Breast epithelium (tissue), 4 donors: Measurements from ENCODE around the gene LMAN1. TPM values are rescaled to one million over a fixed set of nuclear protein-coding genes. Genes with fewer than 3 reads are reported as not detected.

Experiments
- DNase-seq, 2 donors: peaks; one replicate each; pipeline ENCODE4 v3.0.0-alpha.2; 2019; ENCODE audit warnings: low spot score in 2 of 2
- H3K27ac ChIP-seq, 2 donors: fragments of 200-600 bp; sonication (generic) in 1 of 2; one replicate each; pipeline ENCODE4 v1.5.1; 2016 to 2019; ENCODE audit warnings: mild to moderate bottlenecking in 1 of 2
- H3K27me3 ChIP-seq, 2 donors: fragments of 200-600 bp; sonication (generic) in 1 of 2; one replicate each; pipeline versions ENCODE4 v1.5.1 to v1.6.0; 2017 to 2019; ENCODE audit warnings: control low read depth in 1 of 2, mild to moderate bottlenecking in 1 of 2
- H3K36me3 ChIP-seq: fragments of 200-600 bp; one replicate; pipeline ENCODE4 v1.5.1; 2019
- H3K4me1 ChIP-seq, 2 donors: fragments of 200-600 bp; sonication (generic); one replicate each; pipeline ENCODE4 v1.5.1; 2016 to 2019; ENCODE audit warnings: control low read depth in 1 of 2
- H3K4me3 ChIP-seq, 3 donors: fragments of 200-600 bp; sonication (generic); 1 replicate in 2 of 3; 2 replicates in 1 of 3; pipeline ENCODE4 v1.5.1; 2016 to 2019; ENCODE audit warnings: mild to moderate bottlenecking in 3 of 3, moderate library complexity in 2 of 3
- H3K9me3 ChIP-seq, 2 donors: fragments of 200-600 bp; sonication (generic) in 1 of 2; one replicate each; pipeline ENCODE4 v1.5.1; 2016 to 2019; ENCODE audit warnings: control low read depth in 1 of 2
- CTCF ChIP-seq, 3 donors: fragments of 450-650 bp; IDR thresholded peaks; one replicate each; pipeline ENCODE4 v1.5.1; 2016 to 2017; ENCODE audit warnings: antibody characterized with exemption in 3 of 3, mild to moderate bottlenecking in 3 of 3, moderate library complexity in 3 of 3
- POLR2A ChIP-seq: fragments of 450-650 bp; IDR thresholded peaks from one replicate; pipeline ENCODE4 v1.6.1; 2016; ENCODE audit warnings: antibody characterized with exemption, mild to moderate bottlenecking, moderate library complexity
- POLR2AphosphoS5 ChIP-seq, 3 donors: sonication (generic); formaldehyde crosslinking; IDR thresholded peaks; one replicate each; pipeline ENCODE4 v1.6.1; 2017; ENCODE audit warnings: antibody characterized with exemption in 3 of 3
- intact Hi-C: fragments of 100-400 bp; cut with DNase I; formaldehyde crosslinking; loops from one replicate; pipeline ENCODE4 v1.15.1; 2023; ENCODE audit warnings: low total_unique reads
- total RNA-seq, 3 donors: library from RNA; depleted of rRNA; stranded (reverse); fragments of >200 nt; gene quantifications; one replicate each; pipeline ENCODE4 v1.1.0, GENCODE V29; 2016

Gene LMAN1
- total RNA-seq, 3 donors from 2014 or later = 86.9 to 110 (median 95.7) TPM

- no peaks in the 10 kb centered on the region for H3K36me3 ChIP-seq
- H3K27me3 ChIP-seq = no peaks in the 10 kb centered on the region
- no peak for DNase-seq
- TF ChIP-seq POLR2A = no peak
- no peak for TF ChIP-seq POLR2AphosphoS5 (IDR thresholded peaks at IDR 0.05)
- no peak for TF ChIP-seq CTCF (IDR thresholded peaks at IDR 0.05)
- H3K9me3 ChIP-seq = no peaks in the 10 kb centered on the region
- peaks cover 0 to 8% of the 10 kb centered on the region in 2 donors for H3K4me1 ChIP-seq
- intact Hi-C loops = no loop called here
- H3K27ac ChIP-seq = peak overlapping the region; percentile 93
- H3K4me3 ChIP-seq = peak overlapping the region; percentile 80 to 96 (median 83)
Observed at GRCh38 chr18:59359576-59359952, 499 bp upstream of the LMAN1 start.

GRCh38 chr18:59358414-59358711 is 702 bp downstream of the LMAN1 start:
- intact Hi-C loops = no loop called here
- no peaks in the 10 kb centered on the region for H3K9me3 ChIP-seq

GRCh38 chr18:59357928-59358327 is 1.1 kb downstream of the LMAN1 start:
- Histone ChIP-seq H3K27me3 (no peaks in the 10 kb centered on the region), H3K36me3 (no peaks in the 10 kb centered on the region), H3K4me1 (peaks cover 0 to 8% of the 10 kb centered on the region in 2 donors), H3K27ac (peak overlapping the region; percentile 93), H3K9me3 (no peaks in the 10 kb centered on the region), H3K4me3 (peak overlapping the region; percentile 80 to 96 (median 83))
- intact Hi-C loops = no loop called here
- no peak for TF ChIP-seq POLR2A
- no peak for TF ChIP-seq POLR2AphosphoS5 (IDR thresholded peaks at IDR 0.05)
- TF ChIP-seq CTCF (IDR thresholded peaks at IDR 0.05) = no peak
- DNase-seq = no peak

More at GRCh38 chr18:59358414-59358711, 702 bp downstream of the LMAN1 start:
- TF ChIP-seq POLR2A (no peak), CTCF (IDR thresholded peaks at IDR 0.05) (no peak), POLR2AphosphoS5 (IDR thresholded peaks at IDR 0.05) (no peak)
- H3K27me3 ChIP-seq = no peaks in the 10 kb centered on the region
- H3K4me1 ChIP-seq = peaks cover 0 to 8% of the 10 kb centered on the region in 2 donors
- H3K36me3 ChIP-seq = no peaks in the 10 kb centered on the region
- H3K27ac ChIP-seq = peak overlapping the region; percentile 93
- no peak for DNase-seq
- peak overlapping the region; percentile 80 to 96 (median 83) for H3K4me3 ChIP-seq

DNA sequence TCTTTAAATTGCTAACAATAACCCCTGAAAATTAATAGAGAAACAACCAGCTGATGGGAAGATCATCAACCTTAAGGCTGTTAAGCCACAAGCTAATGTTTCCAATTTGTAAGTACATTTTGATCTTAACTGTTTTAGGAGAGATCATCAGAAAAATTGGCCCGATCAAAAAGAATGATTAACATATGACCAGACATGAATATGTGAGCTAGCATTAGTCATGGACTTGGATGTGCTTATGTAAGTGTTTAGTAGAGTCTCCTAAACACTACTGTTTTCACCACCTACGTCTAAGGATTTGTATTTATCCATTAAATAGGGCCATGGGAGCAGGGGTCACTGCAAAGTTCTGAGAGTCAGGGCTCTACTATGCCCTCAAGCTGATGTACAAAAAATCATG is 4.3 kb downstream of the LMAN1 start:
- intact Hi-C loops = no loop called here
- Histone ChIP-seq H3K36me3 (peaks cover 19% of the 10 kb centered on the region), H3K27ac (no peak overlapping the region), H3K4me1 (peaks cover 0 to 8% of the 10 kb centered on the region in 2 donors), H3K9me3 (no peaks in the 10 kb centered on the region), H3K27me3 (no peaks in the 10 kb centered on the region), H3K4me3 (no peak overlapping the region)
- no peak for DNase-seq
- no peak for TF ChIP-seq POLR2AphosphoS5 (IDR thresholded peaks at IDR 0.05)
- no peak for TF ChIP-seq CTCF (IDR thresholded peaks at IDR 0.05)
- no peak for TF ChIP-seq POLR2A

- H3K36me3 ChIP-seq = peaks cover 25% of the 10 kb centered on the region
Observed at GRCh38 chr18:59353079-59353680, 5.9 kb downstream of the LMAN1 start.

More at GRCh38 chr18:59353079-59353680, 5.9 kb downstream of the LMAN1 start:
- no peak overlapping the region for H3K4me3 ChIP-seq
- TF ChIP-seq CTCF (IDR thresholded peaks at IDR 0.05) (no peak), POLR2AphosphoS5 (IDR thresholded peaks at IDR 0.05) (no peak), POLR2A (no peak)
- H3K27me3 ChIP-seq = no peaks in the 10 kb centered on the region
- H3K27ac ChIP-seq = no peak overlapping the region
- intact Hi-C loops = no loop called here
- DNase-seq = no peak
- H3K4me1 ChIP-seq = peaks cover 0 to 8% of the 10 kb centered on the region in 2 donors
- no peaks in the 10 kb centered on the region for H3K9me3 ChIP-seq
